Measurements from ENCODE around the gene ATP8A2.
"Not testable (repeated sequence)": the region's sequence is repeated elsewhere in the genome, so short reads cannot be mapped to it uniquely, and the experiment has no call there.

The ATP8A2 gene

GRCh38 chr13:25932365-25932764 is 560.6 kb downstream of the ATP8A2 start:
- DNase-seq: no peak

GRCh38 chr13:25933520-25933919 is 561.7 kb downstream of the ATP8A2 start:
- DNase-seq: no peak

- no peak for DNase-seq
Observed at GRCh38 chr13:25934127-25934526, 562.4 kb downstream of the ATP8A2 start.

GRCh38 chr13:25939961-25940687 is 568.4 kb downstream of the ATP8A2 start:
- DNase-seq: no peak

GRCh38 chr13:25943081-25943480 is 571.3 kb downstream of the ATP8A2 start:
- DNase-seq: no peak

GRCh38 chr13:25943658-25944057 is 571.9 kb downstream of the ATP8A2 start:
- DNase-seq: no peak

- no peak for DNase-seq
Observed at GRCh38 chr13:25945596-25945995, 573.8 kb downstream of the ATP8A2 start.

- DNase-seq: no peak
Observed at GRCh38 chr13:25946321-25946720, 574.5 kb downstream of the ATP8A2 start.

- DNase-seq: no peak
Observed at GRCh38 chr13:25948910-25949309, 577.1 kb downstream of the ATP8A2 start.

GRCh38 chr13:25951831-25952230 is 580.1 kb downstream of the ATP8A2 start:
- no peak for DNase-seq

- DNase-seq: not testable (repeated sequence)
Observed at GRCh38 chr13:25954080-25954479, 582.3 kb downstream of the ATP8A2 start.

GRCh38 chr13:25954943-25955342 is 583.2 kb downstream of the ATP8A2 start:
- DNase-seq: not testable (repeated sequence)

GRCh38 chr13:25958986-25959385 is 587.2 kb downstream of the ATP8A2 start:
- DNase-seq: no peak

GRCh38 chr13:25961294-25961693 is 589.5 kb downstream of the ATP8A2 start:
- DNase-seq: no peak

GRCh38 chr13:25963674-25964073 is 591.9 kb downstream of the ATP8A2 start:
- DNase-seq: no peak

- DNase-seq: no peak
Observed at GRCh38 chr13:25965596-25965995, 593.8 kb downstream of the ATP8A2 start.

- DNase-seq: no peak
Observed at GRCh38 chr13:25966086-25966485, 594.3 kb downstream of the ATP8A2 start.

- no peak for DNase-seq
Observed at GRCh38 chr13:25967144-25967543, 595.4 kb downstream of the ATP8A2 start.

- DNase-seq: no peak
Observed at GRCh38 chr13:25971047-25971446, 599.3 kb downstream of the ATP8A2 start.

GRCh38 chr13:25971459-25972145 is 599.8 kb downstream of the ATP8A2 start:
- no peak for DNase-seq

GRCh38 chr13:25973085-25973484 is 601.3 kb downstream of the ATP8A2 start:
- no peak for DNase-seq

- no peak for DNase-seq
Observed at GRCh38 chr13:25973576-25973975, 601.8 kb downstream of the ATP8A2 start.

GRCh38 chr13:25977216-25977615 is 605.4 kb downstream of the ATP8A2 start:
- no peak for DNase-seq

- DNase-seq: no peak
Observed at GRCh38 chr13:25977671-25978070, 605.9 kb downstream of the ATP8A2 start.

- no peak for DNase-seq
Observed at GRCh38 chr13:25978961-25979360, 607.2 kb downstream of the ATP8A2 start.

Measured in activated gamma-delta T cell (primary cell).